GM11168 (cell line): ENCODE data around the gene ICE2.

ENCODE experiments used
- in situ Hi-C: fragments of 300-500 bp; cut with MboI; formaldehyde crosslinking; loops from one replicate; pipeline ENCODE4 v1.12.0; 2022; ENCODE audit warnings: low sequenced_read_pairs; ENCODE audit not compliant: unreplicated experiment

ICE2 gene

DNA sequence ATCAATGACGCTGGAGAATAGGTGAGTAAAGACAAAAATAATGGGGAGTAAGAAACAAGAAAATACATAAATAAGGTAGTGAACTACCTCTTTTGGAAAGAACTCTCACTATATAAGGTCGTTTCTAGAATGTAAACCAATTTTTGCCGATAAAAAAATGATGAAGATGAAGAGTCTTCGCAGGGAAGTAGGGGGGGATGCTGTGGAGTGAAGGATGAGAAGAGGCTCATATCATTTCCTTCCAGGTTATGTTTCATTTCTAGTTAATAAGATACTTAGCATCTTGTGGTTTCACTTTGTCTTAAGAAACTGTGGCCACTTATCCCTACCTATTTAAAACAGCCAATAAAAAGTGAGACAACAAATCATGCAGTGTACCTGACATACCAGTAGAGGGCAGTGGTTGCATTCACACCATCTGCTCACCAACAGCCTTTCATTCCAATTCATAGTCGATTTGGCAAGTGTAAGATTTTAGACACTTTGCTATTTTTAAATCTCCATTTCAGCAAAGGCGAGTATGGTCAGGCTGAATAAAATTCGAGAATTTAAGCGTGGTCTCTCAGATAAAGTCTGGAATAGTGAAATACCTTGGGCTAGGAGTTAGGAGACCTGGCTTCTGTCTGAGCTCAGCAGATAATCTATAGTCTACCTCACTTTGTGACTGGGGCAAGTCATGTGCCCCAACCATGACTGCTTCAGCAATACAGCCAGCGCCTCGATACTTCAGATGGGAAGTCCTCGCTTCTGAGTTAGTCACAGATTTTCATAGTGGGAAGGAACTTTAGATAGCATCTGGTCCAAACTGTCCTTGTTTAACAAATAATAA is 28.9 kb upstream of the ICE2 start:
- in situ Hi-C loops = no loop called here

GRCh38 chr15:60496853-60497252 is 17.9 kb upstream of the ICE2 start:
- in situ Hi-C loops = no loop called here

DNA sequence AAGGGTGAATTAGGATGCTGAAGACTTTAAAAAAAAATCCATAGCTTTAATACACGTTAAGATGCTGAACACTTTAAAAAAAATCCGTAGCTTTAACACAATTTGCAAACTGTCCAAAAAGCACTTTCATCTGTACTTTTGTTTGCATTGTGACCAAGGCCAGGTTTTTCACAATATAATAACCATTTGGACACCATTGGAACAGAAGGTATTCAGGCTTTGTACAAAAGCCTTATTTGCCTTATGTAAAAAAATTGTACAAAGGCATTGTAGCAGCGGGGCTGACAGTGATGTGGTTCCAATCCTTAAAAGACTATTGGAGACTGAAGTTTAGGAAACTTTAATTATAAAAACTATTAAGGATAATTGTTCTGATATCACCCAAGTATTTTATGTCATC is 15.2 kb upstream of the ICE2 start:
- in situ Hi-C loops = no loop called here

GRCh38 chr15:60493166-60493565 is 14.2 kb upstream of the ICE2 start:
- in situ Hi-C loops = no loop called here

DNA sequence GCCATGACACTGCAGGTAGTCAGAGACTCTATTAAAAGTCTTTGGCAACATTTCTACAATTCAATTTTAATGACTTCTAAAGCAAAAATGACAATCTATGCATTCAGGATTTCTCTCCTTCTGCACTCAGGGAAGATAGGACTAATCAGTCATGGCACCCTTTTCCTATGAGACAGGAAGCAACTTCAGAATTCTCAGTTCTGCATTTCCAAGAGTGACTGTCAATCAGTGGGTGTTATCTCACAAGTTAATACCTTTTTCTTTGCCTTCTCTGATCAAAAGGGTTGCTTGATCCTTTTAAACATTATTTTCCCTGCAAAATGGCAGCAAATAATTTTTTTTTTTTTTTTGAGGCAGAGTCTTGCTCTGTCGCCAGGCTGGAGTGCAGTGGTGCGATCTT is 7.8 kb upstream of the ICE2 start:
- in situ Hi-C loops = no loop called here

DNA sequence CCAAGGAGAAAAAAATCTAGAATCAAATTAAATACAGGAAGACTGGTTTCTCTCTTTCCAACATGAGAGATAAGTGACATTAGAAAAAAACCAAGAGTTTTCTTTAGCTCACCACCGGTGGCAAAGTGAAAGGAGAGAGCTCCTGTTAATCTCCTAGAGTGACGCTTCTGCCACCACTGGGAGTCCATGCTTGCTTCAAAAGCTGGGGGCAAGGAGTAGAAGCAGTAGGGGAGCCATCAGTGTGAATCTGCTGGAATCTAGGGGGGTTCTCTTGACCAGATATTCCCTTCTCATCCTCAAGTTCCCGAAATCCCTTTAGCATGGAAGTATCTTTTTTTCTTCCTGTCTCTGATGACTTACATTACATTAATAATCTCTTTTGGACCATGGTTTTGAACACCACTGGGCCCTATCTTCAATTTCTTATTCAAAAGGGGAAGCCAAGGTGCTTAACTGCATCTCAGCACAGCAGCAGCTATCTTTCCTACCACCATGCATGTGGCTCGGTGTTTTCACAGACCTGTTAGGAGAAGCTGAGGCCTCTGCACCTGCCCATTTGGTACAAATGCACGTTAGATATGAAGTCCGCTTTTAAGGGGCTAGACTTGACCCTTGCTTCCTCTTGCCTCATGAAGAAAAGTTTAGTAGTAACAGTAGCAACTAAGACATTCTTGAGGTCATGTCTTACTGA is 6.6 kb upstream of the ICE2 start:
- in situ Hi-C loops = no loop called here

DNA sequence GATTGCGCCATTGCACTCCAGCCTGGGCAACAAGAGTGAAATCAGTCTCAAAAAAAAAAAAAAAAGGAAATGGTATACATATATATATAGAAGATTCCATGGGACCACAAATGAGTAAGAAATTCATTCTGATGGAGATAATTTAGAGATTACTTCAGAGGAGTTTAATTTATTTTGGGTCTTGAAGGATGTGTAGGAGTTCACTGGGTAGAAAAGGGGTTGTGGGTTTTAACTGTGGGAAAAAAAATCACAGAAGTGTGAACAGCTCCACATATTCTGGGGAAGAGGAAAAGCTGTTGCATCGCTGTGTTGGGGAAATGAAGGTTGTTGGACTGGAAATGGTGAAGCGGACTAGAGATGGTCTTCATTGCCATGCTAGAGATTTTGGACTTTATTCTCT is 4.1 kb upstream of the ICE2 start:
- in situ Hi-C loops = no loop called here

GRCh38 chr15:60480888-60481287 is 1.9 kb upstream of the ICE2 start:
- in situ Hi-C loops = no loop called here

GRCh38 chr15:60480149-60480548 is 1.2 kb upstream of the ICE2 start:
- in situ Hi-C loops = no loop called here

DNA sequence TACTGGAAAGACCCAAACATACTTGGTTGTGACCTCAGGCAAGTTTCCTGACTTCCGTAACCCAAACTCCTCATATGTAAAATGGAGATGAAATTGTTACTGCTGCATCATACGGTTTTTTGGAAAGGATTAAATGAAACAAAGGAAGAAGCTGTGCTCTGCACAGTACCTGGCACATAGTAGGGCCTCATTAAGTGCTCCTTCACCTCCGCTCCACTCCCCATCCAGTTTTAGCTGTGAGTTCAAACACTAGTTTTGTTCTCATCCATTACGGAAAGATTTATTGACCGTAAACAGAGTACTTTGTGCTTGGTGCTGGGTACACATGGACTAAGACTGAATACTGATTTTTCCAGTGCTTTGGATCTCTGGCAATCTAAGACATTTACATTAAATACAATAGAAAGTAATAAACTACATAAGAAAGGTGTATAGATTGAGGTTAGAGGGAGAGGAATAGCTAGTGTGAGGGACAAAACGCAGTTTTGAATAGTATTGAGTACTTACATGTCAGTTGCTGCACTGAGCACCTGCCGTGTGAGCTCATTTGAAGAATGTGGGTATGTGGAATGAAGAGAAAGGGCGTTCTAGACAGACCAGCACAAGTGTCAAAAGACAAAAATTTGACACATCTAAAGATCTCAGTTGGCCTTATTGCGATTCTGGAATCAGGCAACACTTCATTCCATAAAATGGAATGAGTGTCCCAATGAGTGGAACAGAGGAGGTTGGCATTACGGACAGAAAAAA is 594 bp upstream of the ICE2 start:
- in situ Hi-C loops = no loop called here

- in situ Hi-C loops = no loop called here
Observed at GRCh38 chr15:60477916-60478565, 901 bp downstream of the ICE2 start.

GRCh38 chr15:60477164-60477563 is 1.8 kb downstream of the ICE2 start:
- in situ Hi-C loops = no loop called here

DNA sequence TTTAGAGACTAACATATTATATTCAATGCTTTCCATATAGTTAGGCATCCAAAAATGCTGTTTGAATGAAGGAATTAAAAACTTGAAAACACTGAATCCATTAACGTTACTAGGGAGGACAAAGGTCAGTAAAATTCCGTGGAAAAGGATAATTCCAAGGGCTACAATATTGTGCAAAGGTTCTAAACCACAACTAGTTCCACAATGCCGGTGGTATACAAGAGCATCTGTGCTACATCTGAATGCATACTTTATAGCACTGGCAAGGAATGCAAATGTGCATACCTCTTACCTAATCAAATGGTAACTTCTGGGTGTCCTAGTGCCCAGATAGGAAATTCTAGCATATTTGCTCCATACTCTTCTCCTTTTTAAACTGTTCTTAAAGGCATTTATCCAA is 2.2 kb downstream of the ICE2 start:
- in situ Hi-C loops = no loop called here

DNA sequence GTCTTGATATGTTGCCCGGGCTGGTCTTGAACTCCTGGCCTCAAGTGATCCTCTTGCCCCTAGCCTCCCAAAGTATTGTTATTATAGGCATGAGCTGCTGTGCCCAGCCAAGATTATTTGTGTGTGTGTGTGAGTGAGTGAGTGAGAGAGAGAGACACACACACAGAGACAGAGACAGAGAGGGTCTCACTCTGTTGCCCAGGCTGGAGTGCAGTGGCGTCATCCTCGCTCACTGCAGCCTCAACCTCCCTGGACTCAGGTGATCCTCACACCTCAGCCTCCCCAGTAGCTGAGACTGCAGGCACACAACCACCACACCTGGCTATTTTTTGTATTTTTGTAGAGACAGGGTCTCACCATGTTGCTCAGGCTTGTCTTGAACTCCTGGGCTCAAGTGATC is 5.8 kb downstream of the ICE2 start:
- in situ Hi-C loops = no loop called here

GRCh38 chr15:60471314-60471713 is 7.6 kb downstream of the ICE2 start:
- in situ Hi-C loops = no loop called here

DNA sequence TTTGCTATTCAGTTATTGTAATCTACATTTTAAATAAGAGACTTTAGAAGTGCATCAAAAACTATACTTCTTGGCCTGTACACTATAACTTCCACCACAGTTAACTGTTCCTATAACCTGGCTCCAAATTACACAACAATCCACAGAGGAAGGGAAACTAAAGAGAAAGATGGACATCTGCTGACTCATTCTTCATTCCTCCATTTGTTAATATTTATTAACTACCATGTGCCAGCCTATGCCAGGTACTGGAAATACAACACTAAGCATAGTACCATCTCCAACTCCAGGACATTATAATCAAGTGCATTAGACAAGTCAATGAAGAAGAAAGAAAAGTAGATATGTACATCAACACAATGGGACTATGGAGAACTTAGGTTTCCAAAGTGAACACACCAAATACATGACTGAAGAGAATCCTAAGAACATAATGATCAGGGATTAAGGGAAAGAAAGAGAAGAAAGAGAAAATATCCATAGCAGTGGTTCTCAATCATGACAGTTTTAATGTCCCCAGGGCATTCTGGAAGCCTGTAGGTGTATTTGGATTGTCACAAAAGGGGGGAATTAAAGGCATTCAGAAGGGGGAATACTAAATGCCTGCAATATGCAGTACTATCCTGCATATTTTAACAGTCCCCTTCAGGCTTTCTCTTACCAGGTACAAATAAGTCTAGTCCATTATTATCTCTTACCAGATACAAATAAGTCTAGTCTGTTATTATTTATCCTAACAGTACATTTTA is 8.9 kb downstream of the ICE2 start:
- in situ Hi-C loops = no loop called here

DNA sequence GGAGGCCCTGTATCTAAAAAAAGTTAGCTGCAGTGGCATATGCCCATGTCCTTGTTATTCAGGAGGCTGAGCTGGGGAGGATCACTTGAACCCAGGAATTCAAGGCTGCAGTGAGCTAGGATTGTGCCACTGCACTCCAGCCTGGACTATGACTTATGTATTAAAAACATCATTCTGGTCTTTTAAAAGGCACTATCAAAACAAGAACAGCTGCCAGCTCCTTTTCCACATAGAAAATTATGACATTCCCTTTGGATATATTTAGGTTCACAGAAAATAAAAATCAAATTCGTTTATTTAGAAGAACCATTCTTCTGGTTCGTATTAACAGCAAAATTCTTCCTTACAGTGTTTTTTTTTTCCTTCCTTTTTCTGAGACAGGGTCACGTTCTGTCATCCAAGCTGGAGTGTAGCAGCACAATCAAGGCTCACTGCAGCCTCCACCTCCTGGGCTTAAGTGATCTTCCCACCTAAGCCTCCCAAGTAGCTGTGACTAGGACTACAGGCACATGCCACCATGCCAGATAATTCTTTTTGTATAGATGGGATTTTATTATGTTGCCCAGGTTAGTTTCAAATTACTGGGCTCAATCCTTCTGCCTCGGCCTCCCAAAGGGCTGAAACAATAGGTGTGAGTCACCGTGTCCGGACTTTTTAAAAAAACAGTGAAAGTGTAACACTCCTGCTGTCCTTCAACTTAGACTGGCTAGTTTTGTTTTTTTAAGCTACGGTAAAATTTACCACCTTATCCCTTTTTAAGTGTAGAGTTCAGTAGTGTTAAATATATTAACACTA is 13.9 kb downstream of the ICE2 start:
- in situ Hi-C loops = no loop called here

DNA sequence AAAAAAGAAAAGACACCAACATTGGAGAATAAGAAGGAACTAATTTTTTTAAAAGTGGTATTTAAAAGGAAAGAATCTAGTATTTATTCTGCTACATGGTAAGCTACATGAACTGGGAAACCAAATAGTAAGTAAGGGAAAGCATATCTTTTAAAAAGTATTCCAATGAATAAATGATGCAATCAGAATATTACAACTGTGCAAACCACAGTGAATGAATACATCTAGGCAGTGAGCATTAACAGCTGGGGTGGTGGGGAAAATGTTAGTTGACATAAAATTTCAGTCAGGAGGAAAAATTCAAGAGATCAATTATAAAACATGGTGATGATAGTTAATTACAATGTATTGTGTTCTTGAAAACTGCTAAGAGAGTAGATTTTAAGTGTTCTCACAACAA is 16.9 kb downstream of the ICE2 start:
- in situ Hi-C loops = no loop called here

DNA sequence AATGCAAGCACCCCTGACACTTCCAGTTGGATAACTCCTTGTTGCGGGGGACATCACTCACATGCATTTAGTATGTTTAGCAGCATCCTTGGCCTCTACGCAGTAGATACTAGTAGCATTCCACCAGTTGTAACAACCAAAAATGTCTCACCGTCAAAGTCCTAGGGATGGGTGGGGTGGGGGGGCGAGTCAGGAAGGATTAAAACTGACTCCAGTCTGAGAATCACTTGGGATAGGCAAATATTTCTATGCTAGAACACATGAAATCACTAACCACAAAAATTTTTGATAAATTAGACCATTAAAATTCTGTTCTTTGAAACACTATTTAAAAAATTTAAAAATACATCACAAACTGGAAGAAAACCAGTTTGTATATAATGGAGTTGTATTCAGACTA is 18.0 kb downstream of the ICE2 start:
- in situ Hi-C loops = no loop called here
